Measurements from ENCODE around the gene ATP2B3. TPM values are rescaled to one million over a fixed set of nuclear protein-coding genes. Genes with fewer than 3 reads are reported as not detected.

Gene ATP2B3
- total RNA-seq, 3 donors from 2014 or later (not counting 1 experiment from before 2014, with no cell fraction given) = not detected

DNA sequence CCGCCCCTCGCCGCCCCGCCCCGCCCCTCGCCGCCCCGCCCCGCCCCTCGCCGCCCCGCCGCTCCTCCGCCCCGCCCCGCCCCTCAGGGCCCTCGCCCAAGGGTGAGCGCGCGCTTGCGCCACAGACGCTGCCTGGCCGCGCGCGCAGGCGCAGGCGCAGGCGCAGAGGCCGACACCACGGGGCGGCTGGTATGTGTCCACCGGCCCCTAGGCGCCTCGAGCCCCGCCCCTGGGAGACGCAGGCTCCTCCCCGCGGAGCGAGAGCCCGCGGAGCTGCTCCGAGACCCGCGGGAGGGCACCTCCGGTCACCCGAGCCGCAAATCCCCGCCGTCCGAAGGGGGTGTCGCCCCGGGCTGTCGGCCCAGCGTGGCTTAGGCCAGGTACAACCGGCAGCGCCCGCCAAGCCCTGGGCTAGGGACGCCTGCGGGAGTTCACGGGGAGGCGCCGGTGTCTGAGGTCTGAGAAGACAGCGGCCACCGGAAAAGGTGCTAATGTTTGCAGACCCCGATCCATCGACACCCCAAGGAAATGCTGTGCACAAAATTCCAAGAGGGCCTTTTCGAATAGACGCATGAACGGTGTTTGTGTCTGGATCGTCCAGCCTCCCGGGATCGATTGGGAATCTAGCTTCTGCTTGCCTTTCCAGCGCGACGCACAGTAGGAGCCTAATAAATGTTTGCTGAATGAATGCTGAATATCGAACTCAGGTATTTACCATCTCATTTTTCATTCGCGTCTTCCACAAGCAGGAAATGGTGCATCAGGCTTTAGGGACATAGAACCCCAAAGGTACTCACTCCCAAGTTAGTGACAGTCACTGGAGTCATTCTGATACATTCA lies 82.0 kb downstream of the ATP2B3 start:
- intact Hi-C loops (cut with micrococcal nuclease) = no loop called here
- Histone ChIP-seq H3K4me3 (ENCODE audit: low read length) (peak overlapping the region; percentile 74), H3K27ac (ENCODE audit: low read length) (peak overlapping the region; percentile 57), H3K4me1 (ENCODE audit: control insufficient read depth, insufficient read depth, low read length) (peaks cover 33% of the 10 kb centered on the region), H3K9me3 (ENCODE audit: control insufficient read depth, insufficient read depth, low read length) (no peaks in the 10 kb centered on the region), H3K36me3 (ENCODE audit: control insufficient read depth, insufficient read depth, low read length) (peaks cover 4% of the 10 kb centered on the region), H3K27me3 (ENCODE audit: control insufficient read depth, insufficient read depth, low read length) (no peaks in the 10 kb centered on the region)
- Mint-ChIP-seq H3K27ac (peak overlapping the region; percentile 41 to 62), H3K27me3 (ENCODE audit: low read depth in 2 of 2) (peaks cover 0 to 1% of the 10 kb centered on the region in 2 donors), H3K4me1 (peaks cover 18 to 51% of the 10 kb centered on the region in 2 donors), H3K9me3 (no peaks in the 10 kb centered on the region), H3K4me3 (peak overlapping the region; percentile 81), H3K36me3 (no peaks in the 10 kb centered on the region)
- ATAC-seq = peak; percentile 91 to 96 (median 93)
- TF ChIP-seq, protein P1, sequence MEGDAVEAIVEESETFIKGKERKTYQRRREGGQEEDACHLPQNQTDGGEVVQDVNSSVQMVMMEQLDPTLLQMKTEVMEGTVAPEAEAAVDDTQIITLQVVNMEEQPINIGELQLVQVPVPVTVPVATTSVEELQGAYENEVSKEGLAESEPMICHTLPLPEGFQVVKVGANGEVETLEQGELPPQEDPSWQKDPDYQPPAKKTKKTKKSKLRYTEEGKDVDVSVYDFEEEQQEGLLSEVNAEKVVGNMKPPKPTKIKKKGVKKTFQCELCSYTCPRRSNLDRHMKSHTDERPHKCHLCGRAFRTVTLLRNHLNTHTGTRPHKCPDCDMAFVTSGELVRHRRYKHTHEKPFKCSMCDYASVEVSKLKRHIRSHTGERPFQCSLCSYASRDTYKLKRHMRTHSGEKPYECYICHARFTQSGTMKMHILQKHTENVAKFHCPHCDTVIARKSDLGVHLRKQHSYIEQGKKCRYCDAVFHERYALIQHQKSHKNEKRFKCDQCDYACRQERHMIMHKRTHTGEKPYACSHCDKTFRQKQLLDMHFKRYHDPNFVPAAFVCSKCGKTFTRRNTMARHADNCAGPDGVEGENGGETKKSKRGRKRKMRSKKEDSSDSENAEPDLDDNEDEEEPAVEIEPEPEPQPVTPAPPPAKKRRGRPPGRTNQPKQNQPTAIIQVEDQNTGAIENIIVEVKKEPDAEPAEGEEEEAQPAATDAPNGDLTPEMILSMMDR (IDR thresholded peaks at IDR 0.05) = no peak
- DNase-seq = peak; percentile 76 to 91
- WGBS (ENCODE audit: insufficient coverage) = under 1% methylated on average over 72 of the region's 79 CpGs

DNA sequence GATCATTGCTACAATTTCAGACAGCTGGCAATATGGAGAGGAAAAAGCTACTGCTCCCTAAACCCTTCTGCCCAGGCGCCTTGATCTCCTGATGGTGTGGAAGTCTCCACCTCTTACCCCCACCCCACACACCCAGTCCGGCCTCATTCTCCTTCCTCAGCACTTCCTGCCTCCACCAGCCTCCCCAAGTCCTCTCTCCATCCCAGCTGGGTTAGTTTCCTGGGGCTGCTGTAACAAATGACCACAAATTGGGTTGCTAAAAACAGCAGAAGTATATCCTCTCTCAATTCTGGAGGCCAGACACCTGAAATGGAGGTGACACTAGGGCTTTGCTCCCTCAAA lies 82.6 kb downstream of the ATP2B3 start:
- Mint-ChIP-seq H3K9me3 (no peaks in the 10 kb centered on the region), H3K27me3 (ENCODE audit: low read depth in 2 of 2) (peaks cover 0 to 7% of the 10 kb centered on the region in 2 donors), H3K36me3 (no peaks in the 10 kb centered on the region), H3K27ac (peak overlapping the region; percentile 41 to 62), H3K4me1 (peaks cover 18 to 53% of the 10 kb centered on the region in 2 donors), H3K4me3 (peak overlapping the region; percentile 81)
- TF ChIP-seq, protein P1 (IDR thresholded peaks at IDR 0.05) = no peak
- 17% methylated on average over 2 of the region's 2 CpGs for WGBS (ENCODE audit: insufficient coverage)
- H3K9me3 ChIP-seq (ENCODE audit: control insufficient read depth, insufficient read depth, low read length) = no peaks in the 10 kb centered on the region
- ATAC-seq (no peak), DNase-seq (peak in 1 of 2 donors; percentile 23)
- no peaks in the 10 kb centered on the region for H3K27me3 ChIP-seq (ENCODE audit: control insufficient read depth, insufficient read depth, low read length)
- no peak overlapping the region for H3K27ac ChIP-seq (ENCODE audit: low read length)
- H3K36me3 ChIP-seq (ENCODE audit: control insufficient read depth, insufficient read depth, low read length) = no peaks in the 10 kb centered on the region
- peak overlapping the region; percentile 74 for H3K4me3 ChIP-seq (ENCODE audit: low read length)
- intact Hi-C loops (cut with micrococcal nuclease) = no loop called here
- peaks cover 33% of the 10 kb centered on the region for H3K4me1 ChIP-seq (ENCODE audit: control insufficient read depth, insufficient read depth, low read length)

DNA sequence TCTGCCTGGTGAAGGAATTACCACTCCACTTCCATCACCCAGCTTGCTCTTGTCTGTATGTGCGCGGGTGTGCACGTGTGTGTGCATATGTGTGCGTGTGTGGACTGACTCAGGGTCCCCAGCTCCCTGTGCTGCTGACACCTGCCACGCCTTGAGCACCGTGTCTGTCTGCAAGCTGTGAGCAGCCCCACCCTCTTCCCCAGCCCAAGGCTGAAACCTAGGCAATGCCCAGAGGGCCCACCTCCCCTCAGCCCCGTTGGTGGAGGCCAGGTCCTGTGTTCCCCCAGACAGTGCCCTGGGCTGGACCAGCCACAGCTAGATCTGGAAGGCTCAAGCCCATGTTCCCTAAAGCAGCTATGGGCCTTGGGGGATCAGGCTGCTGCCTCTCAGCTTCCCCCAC lies 83.5 kb downstream of the ATP2B3 start:
- H3K4me1 Mint-ChIP-seq = peaks cover 18 to 48% of the 10 kb centered on the region in 2 donors
- H3K27ac Mint-ChIP-seq = no peak overlapping the region
- H3K27ac ChIP-seq (ENCODE audit: low read length) = no peak overlapping the region
- H3K9me3 Mint-ChIP-seq = no peaks in the 10 kb centered on the region
- DNase-seq (no peak), ATAC-seq (no peak)
- no peaks in the 10 kb centered on the region for H3K9me3 ChIP-seq (ENCODE audit: control insufficient read depth, insufficient read depth, low read length)
- H3K27me3 Mint-ChIP-seq (ENCODE audit: low read depth in 2 of 2) = peaks cover 0 to 12% of the 10 kb centered on the region in 2 donors
- H3K27me3 ChIP-seq (ENCODE audit: control insufficient read depth, insufficient read depth, low read length) = no peaks in the 10 kb centered on the region
- H3K4me3 Mint-ChIP-seq = no peak overlapping the region
- H3K4me3 ChIP-seq (ENCODE audit: low read length) = no peak overlapping the region
- intact Hi-C loops (cut with micrococcal nuclease) = no loop called here
- TF ChIP-seq, protein P1 (IDR thresholded peaks at IDR 0.05) = no peak
- H3K36me3 Mint-ChIP-seq = no peaks in the 10 kb centered on the region
- no peaks in the 10 kb centered on the region for H3K36me3 ChIP-seq (ENCODE audit: control insufficient read depth, insufficient read depth, low read length)
- peaks cover 32% of the 10 kb centered on the region for H3K4me1 ChIP-seq (ENCODE audit: control insufficient read depth, insufficient read depth, low read length)
- 74% methylated on average over 7 of the region's 7 CpGs for WGBS (ENCODE audit: insufficient coverage)

Data from natural killer cell (primary cell).